ENCODE measurements around the gene PIKFYVE.
"Not testable (repeated sequence)": the region's sequence is repeated elsewhere in the genome, so short reads cannot be mapped to it uniquely, and the experiment has no call there.

PIKFYVE gene

GRCh38 chr2:208297961-208298360 lies 31.9 kb downstream of the PIKFYVE start:
- no peak for DNase-seq (ENCODE audit: low read depth)

- no peak for DNase-seq (ENCODE audit: low read depth)
These were observed 35.0 kb downstream of the PIKFYVE start for GRCh38 chr2:208300847-208301618.

- no peak for DNase-seq (ENCODE audit: low read depth)
These were observed 38.1 kb downstream of the PIKFYVE start for GRCh38 chr2:208304157-208304556.

- no peak for DNase-seq (ENCODE audit: low read depth)
These were observed 38.6 kb downstream of the PIKFYVE start for GRCh38 chr2:208304695-208305094.

GRCh38 chr2:208306291-208306690 lies 40.2 kb downstream of the PIKFYVE start:
- no peak for DNase-seq (ENCODE audit: low read depth)

GRCh38 chr2:208311321-208311720 lies 45.3 kb downstream of the PIKFYVE start:
- DNase-seq (ENCODE audit: low read depth) = no peak

- no peak for DNase-seq (ENCODE audit: low read depth)
These were observed 45.9 kb downstream of the PIKFYVE start for GRCh38 chr2:208311954-208312353.

- no peak for DNase-seq (ENCODE audit: low read depth)
These were observed 49.2 kb downstream of the PIKFYVE start for GRCh38 chr2:208315081-208315788.

GRCh38 chr2:208318127-208318526 lies 52.1 kb downstream of the PIKFYVE start:
- no peak for DNase-seq (ENCODE audit: low read depth)

- no peak for DNase-seq (ENCODE audit: low read depth)
These were observed 53.3 kb downstream of the PIKFYVE start for GRCh38 chr2:208319391-208319790.

GRCh38 chr2:208320686-208321085 lies 54.6 kb downstream of the PIKFYVE start:
- DNase-seq (ENCODE audit: low read depth) = no peak

GRCh38 chr2:208326016-208326415 lies 60.0 kb downstream of the PIKFYVE start:
- DNase-seq (ENCODE audit: low read depth) = no peak

GRCh38 chr2:208329485-208329884 lies 63.4 kb downstream of the PIKFYVE start:
- DNase-seq (ENCODE audit: low read depth) = no peak

- DNase-seq (ENCODE audit: low read depth) = no peak
These were observed 68.2 kb downstream of the PIKFYVE start for GRCh38 chr2:208334230-208334629.

- no peak for DNase-seq (ENCODE audit: low read depth)
These were observed 80.7 kb downstream of the PIKFYVE start for GRCh38 chr2:208346756-208347155.

- no peak for DNase-seq (ENCODE audit: low read depth)
These were observed 84.6 kb downstream of the PIKFYVE start for GRCh38 chr2:208350610-208351009.

- no peak for DNase-seq (ENCODE audit: low read depth)
These were observed 86.9 kb downstream of the PIKFYVE start for GRCh38 chr2:208352644-208353567.

- DNase-seq (ENCODE audit: low read depth) = no peak
These were observed 88.9 kb downstream of the PIKFYVE start for GRCh38 chr2:208354964-208355381.

- not testable (repeated sequence) for DNase-seq (ENCODE audit: low read depth)
These were observed 90.4 kb downstream of the PIKFYVE start for GRCh38 chr2:208356420-208356819.

GRCh38 chr2:208356846-208357574 lies 91.0 kb downstream of the PIKFYVE start:
- DNase-seq (ENCODE audit: low read depth) = no peak

GRCh38 chr2:208358758-208359631 lies 92.9 kb downstream of the PIKFYVE start:
- no peak for DNase-seq (ENCODE audit: low read depth)

Data from HS-27A (cell line).